Adipose tissue (tissue), 3 donors: Measurements from ENCODE around the gene CYB5RL. TPM values are rescaled to one million over a fixed set of nuclear protein-coding genes. Genes with fewer than 3 reads are reported as not detected.

Source experiments
- H3K27ac ChIP-seq: one replicate; pipeline ENCODE4 v1.5.1; 2013; ENCODE audit warnings: low read depth, low read length
- WGBS, 3 donors: extraction: QIAGEN DNeasy Blood & Tissue Kit; methylation state at CpG; one replicate each; pipeline ENCODE4 v1.1.7; 2013; 5-methylcytosine and 5-hydroxymethylcytosine counted together
- polyA plus RNA-seq, 3 donors: library from polyadenylated mRNA; stranded (reverse); fragments of 200-250 nt; gene quantifications; one replicate each; pipeline ENCODE4 v1.2.3, GENCODE V29; 2013
- donor health status: healthy with polysubstance abuse.
- donor health status: Bipolar disorder and iron deficiency.
- donor health status: healthy.

Gene CYB5RL
- polyA plus RNA-seq, 3 donors, result 2.3 to 4.2 (median 3.0) TPM

GRCh38 chr1:54204199-54204598 is 4.4 kb upstream of the CYB5RL start:
- WGBS, 3 donors, result 77 to 88% (median 79%) methylated on average over 7 of the region's 7 CpGs
- H3K27ac ChIP-seq, result no peak overlapping the region

DNA sequence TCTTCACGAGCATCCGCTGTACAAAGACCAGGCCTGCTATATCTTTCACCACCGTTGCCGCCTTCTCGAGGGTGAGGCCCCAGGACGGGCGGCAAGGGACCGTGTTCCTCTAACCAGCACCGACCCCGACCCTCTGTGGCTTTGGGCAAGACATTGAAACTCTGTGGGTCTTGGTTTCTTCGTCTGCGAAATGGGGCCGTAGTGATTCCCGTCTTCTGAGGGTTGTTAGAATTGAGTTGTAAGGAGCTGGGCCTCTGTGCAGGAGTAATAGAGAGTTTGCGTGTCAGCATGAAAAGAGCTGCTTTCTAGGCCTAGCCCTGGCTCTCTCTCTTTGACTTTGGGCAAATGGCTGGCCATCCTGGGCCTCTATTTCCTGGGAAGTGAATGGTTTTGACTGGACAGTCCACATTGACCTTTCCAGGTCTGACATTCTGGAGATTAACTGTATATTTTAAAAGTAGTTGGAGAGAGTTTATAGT is 728 bp upstream of the CYB5RL start:
- no peak overlapping the region for H3K27ac ChIP-seq
- WGBS, 3 donors, result 1 to 2% (median 2%) methylated on average over 15 of the region's 15 CpGs

- 11 to 13% (median 12%) methylated on average over 17 of the region's 17 CpGs for WGBS, 3 donors
These were observed 572 bp downstream of the CYB5RL start for GRCh38 chr1:54199151-54199764.

DNA sequence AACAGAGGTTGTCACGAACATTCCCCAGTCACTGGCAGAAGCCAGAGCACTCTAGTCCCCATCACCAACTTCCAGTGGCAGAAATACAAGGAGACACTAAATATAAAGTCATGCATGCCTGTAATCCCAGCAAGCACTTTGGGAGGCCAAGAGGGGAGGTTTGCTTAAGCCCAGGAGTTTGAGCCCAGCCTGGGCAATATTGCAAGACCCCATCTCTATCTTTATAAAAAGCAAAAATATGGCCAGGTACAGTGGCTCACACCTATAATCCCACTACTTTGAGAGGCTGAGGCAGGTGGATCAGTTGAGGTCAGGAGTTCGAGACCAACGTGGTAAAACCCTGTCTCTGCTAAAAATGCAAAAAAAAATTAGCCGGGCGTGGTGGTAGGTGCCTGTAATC is 6.4 kb downstream of the CYB5RL start:
- H3K27ac ChIP-seq, result no peak overlapping the region
- 93 to 95% (median 93%) methylated on average over 5 of the region's 5 CpGs for WGBS, 3 donors

More at GRCh38 chr1:54199151-54199764, 572 bp downstream of the CYB5RL start:
- no peak overlapping the region for H3K27ac ChIP-seq

DNA sequence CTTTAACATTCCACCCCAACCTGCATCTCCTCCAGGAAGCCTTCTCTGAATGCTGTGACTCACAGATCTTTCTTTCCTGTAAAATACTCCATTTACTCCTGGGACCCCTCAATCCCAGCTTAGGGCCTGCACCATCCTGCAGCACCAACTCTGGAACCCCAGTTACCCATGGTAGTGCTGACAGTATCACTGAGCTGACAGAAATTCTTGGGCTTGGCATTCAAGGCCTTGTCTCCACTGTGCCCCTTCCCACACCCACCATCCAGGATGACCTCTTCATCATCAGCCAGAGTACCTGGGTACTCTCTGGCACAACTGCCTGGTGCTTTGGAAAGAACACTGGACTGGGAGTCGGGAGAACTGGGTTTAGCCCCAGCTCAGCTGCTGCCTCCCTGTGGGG is 8.3 kb downstream of the CYB5RL start:
- H3K27ac ChIP-seq, result no peak overlapping the region
- WGBS, 3 donors, result 0 to 100% (median 95%) methylated on average over 1 of the region's 1 CpG

DNA sequence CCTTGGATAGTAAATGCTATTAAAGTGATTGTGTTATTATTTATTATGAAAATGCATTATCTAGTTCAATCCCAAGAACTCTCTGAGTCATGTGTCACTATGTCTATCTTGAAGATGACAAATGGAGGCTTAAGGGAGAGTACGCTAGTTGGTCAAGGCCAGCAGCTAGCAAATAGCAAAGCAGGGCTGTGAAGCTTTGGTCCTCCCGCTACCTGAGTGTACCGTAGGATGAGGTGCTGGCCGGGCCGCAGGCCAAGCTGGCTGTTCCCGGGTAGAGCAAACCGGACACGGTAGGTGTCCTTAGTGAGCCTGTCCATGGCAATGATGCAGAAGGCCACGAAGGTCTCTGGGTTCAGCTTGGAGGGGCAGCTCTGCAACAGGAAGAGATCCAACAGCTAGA is 9.3 kb downstream of the CYB5RL start:
- no peak overlapping the region for H3K27ac ChIP-seq
- WGBS, 3 donors, result 83 to 95% (median 91%) methylated on average over 9 of the region's 9 CpGs

- 80 to 81% (median 81%) methylated on average over 1 of the region's 1 CpG for WGBS, 3 donors
These were observed 11.5 kb downstream of the CYB5RL start for GRCh38 chr1:54188291-54188690.

GRCh38 chr1:54186056-54186455 is 13.8 kb downstream of the CYB5RL start:
- no peak overlapping the region for H3K27ac ChIP-seq
- WGBS, 3 donors, result 93 to 96% (median 94%) methylated on average over 3 of the region's 3 CpGs

More at GRCh38 chr1:54188291-54188690, 11.5 kb downstream of the CYB5RL start:
- H3K27ac ChIP-seq, result no peak overlapping the region

GRCh38 chr1:54180701-54181360 is 19.0 kb downstream of the CYB5RL start:
- no peak overlapping the region for H3K27ac ChIP-seq
- WGBS, 3 donors, result 96 to 97% (median 97%) methylated on average over 5 of the region's 5 CpGs

GRCh38 chr1:54178296-54179070 is 21.3 kb downstream of the CYB5RL start:
- WGBS, 3 donors, result 81 to 88% (median 81%) methylated on average over 9 of the region's 9 CpGs
- no peak overlapping the region for H3K27ac ChIP-seq

GRCh38 chr1:54177726-54178125 is 22.1 kb downstream of the CYB5RL start:
- no peak overlapping the region for H3K27ac ChIP-seq
- WGBS, 3 donors, result 92 to 94% (median 93%) methylated on average over 8 of the region's 8 CpGs

GRCh38 chr1:54176621-54177327 is 23.1 kb downstream of the CYB5RL start:
- 94 to 97% (median 95%) methylated on average over 6 of the region's 6 CpGs for WGBS, 3 donors
- H3K27ac ChIP-seq, result no peak overlapping the region

- no peak overlapping the region for H3K27ac ChIP-seq
- WGBS, 3 donors, result 91 to 98% (median 94%) methylated on average over 4 of the region's 4 CpGs
These were observed 25.7 kb downstream of the CYB5RL start for GRCh38 chr1:54174106-54174505.

GRCh38 chr1:54173681-54174080 is 26.1 kb downstream of the CYB5RL start:
- WGBS, 3 donors, result 68 to 80% (median 72%) methylated on average over 9 of the region's 9 CpGs
- H3K27ac ChIP-seq, result no peak overlapping the region

GRCh38 chr1:54172614-54173599 is 26.9 kb downstream of the CYB5RL start:
- WGBS, 3 donors, result 62 to 77% (median 62%) methylated on average over 10 of the region's 10 CpGs
- no peak overlapping the region for H3K27ac ChIP-seq

DNA sequence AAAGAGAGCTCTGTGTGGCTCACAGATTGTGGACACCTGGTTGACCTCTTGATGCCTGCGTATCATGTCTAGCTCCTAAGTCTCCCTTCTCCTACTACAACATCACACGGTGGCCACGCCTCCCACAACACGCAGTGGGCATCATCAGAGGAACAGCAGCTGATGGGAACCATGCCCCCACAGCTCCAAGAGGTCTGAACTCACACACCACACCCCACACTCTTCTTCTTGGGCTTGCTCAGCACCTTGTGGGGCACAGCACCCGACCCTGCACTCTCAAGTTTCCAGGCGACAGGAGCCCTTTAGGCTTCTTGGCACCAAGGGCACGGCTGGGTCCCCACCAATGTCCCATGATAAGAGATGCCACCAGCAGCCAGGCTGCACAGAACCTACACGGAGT is 28.2 kb downstream of the CYB5RL start:
- no peak overlapping the region for H3K27ac ChIP-seq
- 85 to 91% (median 90%) methylated on average over 8 of the region's 8 CpGs for WGBS, 3 donors

DNA sequence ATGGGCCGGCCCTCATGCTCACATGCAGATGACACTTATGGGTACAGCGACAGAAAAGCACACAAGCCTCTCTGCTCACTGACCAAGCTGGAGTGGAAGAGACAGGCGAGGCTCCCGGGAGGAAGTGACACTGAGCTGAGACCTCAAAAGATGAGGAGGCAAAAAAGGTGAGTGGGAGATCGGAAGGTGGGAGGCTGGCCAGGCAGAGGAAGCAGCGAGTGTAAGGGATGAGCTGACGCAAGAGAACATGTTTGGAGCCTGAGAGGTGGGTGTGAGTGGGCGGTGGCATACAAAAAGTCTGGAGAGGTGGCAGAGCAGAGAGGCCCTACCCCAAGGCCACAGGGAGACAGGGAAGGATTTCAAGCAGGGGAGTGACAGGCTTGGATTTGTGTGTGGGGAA is 28.8 kb downstream of the CYB5RL start:
- no peak overlapping the region for H3K27ac ChIP-seq
- WGBS, 3 donors, result 84 to 86% (median 84%) methylated on average over 8 of the region's 8 CpGs

- 76 to 86% (median 81%) methylated on average over 3 of the region's 3 CpGs for WGBS, 3 donors
- H3K27ac ChIP-seq, result no peak overlapping the region
These were observed 30.8 kb downstream of the CYB5RL start for GRCh38 chr1:54169068-54169467.
